IPS-20b (cell line): ENCODE results near the gene RBFA.

Experiments used
- H3K27ac ChIP-seq: one replicate; pipeline ENCODE4 v1.5.1; 2013; ENCODE audit warnings: low read length
- H3K27me3 ChIP-seq: 2 replicates; pipeline ENCODE4 v1.6.1; 2013; ENCODE audit warnings: mild to moderate bottlenecking, low read length, inconsistent platforms; ENCODE audit not compliant: insufficient read depth
- H3K36me3 ChIP-seq: 2 replicates; pipeline ENCODE4 v1.6.1; 2013; ENCODE audit warnings: low read depth, mild to moderate bottlenecking, inconsistent platforms, low read length, moderate library complexity; ENCODE audit not compliant: insufficient read depth
- H3K4me1 ChIP-seq: 2 replicates; pipeline ENCODE4 v1.6.1; 2013; ENCODE audit warnings: mild to moderate bottlenecking, control low read depth, inconsistent platforms, low read length, moderate library complexity; ENCODE audit not compliant: insufficient read depth
- H3K4me3 ChIP-seq: 2 replicates; pipeline ENCODE4 v1.5.1; 2013; ENCODE audit warnings: mild to moderate bottlenecking, low read length, inconsistent platforms
- H3K9ac ChIP-seq: 2 replicates; pipeline ENCODE4 v1.6.1; 2013; ENCODE audit warnings: low read depth, mild to moderate bottlenecking, inconsistent platforms, low read length, moderate library complexity
- H3K9me3 ChIP-seq: 2 replicates; pipeline ENCODE4 v1.6.1; 2013; ENCODE audit warnings: mild to moderate bottlenecking, low read depth, low read length, inconsistent platforms; ENCODE audit not compliant: insufficient read depth

Gene RBFA

GRCh38 chr18:80046961-80047541, 12.8 kb downstream of the RBFA start:
- peaks cover 65% of the 10 kb centered on the region for H3K36me3 ChIP-seq

GRCh38 chr18:80050797-80051196, 16.6 kb downstream of the RBFA start:
- Histone ChIP-seq H3K9ac (no peak overlapping the region), H3K36me3 (peaks cover 52% of the 10 kb centered on the region), H3K4me1 (no peaks in the 10 kb centered on the region), H3K9me3 (peaks cover 65% of the 10 kb centered on the region), H3K27me3 (no peaks in the 10 kb centered on the region), H3K4me3 (no peak overlapping the region), H3K27ac (no peak overlapping the region)

More at GRCh38 chr18:80046961-80047541, 12.8 kb downstream of the RBFA start:
- no peak overlapping the region for H3K4me3 ChIP-seq
- H3K4me1 ChIP-seq = no peaks in the 10 kb centered on the region
- H3K9me3 ChIP-seq = peaks cover 28% of the 10 kb centered on the region
- H3K27me3 ChIP-seq = no peaks in the 10 kb centered on the region
- no peak overlapping the region for H3K9ac ChIP-seq
- no peak overlapping the region for H3K27ac ChIP-seq

GRCh38 chr18:80056095-80056494, 21.9 kb downstream of the RBFA start:
- H3K27ac ChIP-seq = no peak overlapping the region

GRCh38 chr18:80059945-80060344, 25.7 kb downstream of the RBFA start:
- H3K27me3 ChIP-seq = no peaks in the 10 kb centered on the region
- H3K9me3 ChIP-seq = peaks cover 62% of the 10 kb centered on the region
- H3K9ac ChIP-seq = no peak overlapping the region
- no peak overlapping the region for H3K27ac ChIP-seq
- H3K36me3 ChIP-seq = no peaks in the 10 kb centered on the region
- no peaks in the 10 kb centered on the region for H3K4me1 ChIP-seq
- H3K4me3 ChIP-seq = no peak overlapping the region

More at GRCh38 chr18:80056095-80056494, 21.9 kb downstream of the RBFA start:
- H3K36me3 ChIP-seq = peaks cover 9% of the 10 kb centered on the region; the same call in 1 of the 2 replicates
- peaks cover 74% of the 10 kb centered on the region for H3K9me3 ChIP-seq
- no peaks in the 10 kb centered on the region for H3K27me3 ChIP-seq
- H3K4me3 ChIP-seq = no peak overlapping the region
- no peak overlapping the region for H3K9ac ChIP-seq
- no peaks in the 10 kb centered on the region for H3K4me1 ChIP-seq

- Histone ChIP-seq H3K27ac (no peak overlapping the region), H3K9ac (no peak overlapping the region), H3K4me3 (no peak overlapping the region), H3K36me3 (no peaks in the 10 kb centered on the region), H3K4me1 (no peaks in the 10 kb centered on the region), H3K9me3 (peaks cover 25% of the 10 kb centered on the region), H3K27me3 (no peaks in the 10 kb centered on the region)
Observed at GRCh38 chr18:80065705-80066104, 31.5 kb downstream of the RBFA start.

- Histone ChIP-seq H3K4me1 (no peaks in the 10 kb centered on the region), H3K4me3 (no peak overlapping the region), H3K9ac (no peak overlapping the region)
Observed at GRCh38 chr18:80067321-80067720, 33.1 kb downstream of the RBFA start.

GRCh38 chr18:80067897-80068296, 33.7 kb downstream of the RBFA start:
- Histone ChIP-seq H3K4me3 (no peak overlapping the region), H3K27ac (no peak overlapping the region), H3K27me3 (no peaks in the 10 kb centered on the region)

More at GRCh38 chr18:80067321-80067720, 33.1 kb downstream of the RBFA start:
- Histone ChIP-seq H3K36me3 (no peaks in the 10 kb centered on the region), H3K27ac (no peak overlapping the region), H3K9me3 (peaks cover 15% of the 10 kb centered on the region), H3K27me3 (no peaks in the 10 kb centered on the region)

DNA sequence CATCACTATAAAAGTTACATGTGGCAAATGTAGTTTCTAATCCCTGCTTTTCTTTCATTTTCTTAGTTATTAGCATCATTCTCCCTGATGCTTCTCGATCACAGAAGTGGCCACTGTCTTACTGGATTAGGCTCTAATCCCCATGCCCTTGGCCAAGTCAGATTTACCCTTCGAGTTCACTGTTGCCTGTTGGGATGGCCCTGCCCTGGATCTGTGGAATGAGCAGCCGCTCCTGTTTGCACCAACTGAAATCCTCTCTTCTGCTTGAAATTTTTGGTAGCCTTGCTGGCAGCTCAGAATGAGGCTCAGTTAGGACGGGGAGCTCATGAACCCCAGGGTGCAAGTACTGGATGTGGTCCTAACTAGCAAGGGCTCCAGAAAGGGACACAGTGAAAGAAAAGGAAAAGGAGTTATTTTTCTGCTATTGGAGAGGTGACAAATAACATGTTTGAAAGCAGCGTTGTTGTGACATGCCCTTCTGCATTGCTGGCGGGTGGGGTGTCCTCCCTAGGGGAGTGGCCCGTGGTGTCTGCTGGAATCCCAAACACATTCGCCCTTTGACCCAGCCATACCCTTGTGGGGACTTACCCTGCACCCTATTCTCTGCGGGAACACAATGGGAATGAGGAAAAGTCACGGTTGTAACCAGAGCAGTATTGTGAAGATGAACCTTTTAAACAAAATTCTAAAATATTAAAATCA, 34.5 kb downstream of the RBFA start:
- Histone ChIP-seq H3K4me3 (no peak overlapping the region), H3K9me3 (peaks cover 7% of the 10 kb centered on the region; the same call in 1 of the 2 replicates), H3K36me3 (no peaks in the 10 kb centered on the region), H3K4me1 (no peaks in the 10 kb centered on the region), H3K27ac (no peak overlapping the region), H3K27me3 (no peaks in the 10 kb centered on the region), H3K9ac (no peak overlapping the region)

More at GRCh38 chr18:80067897-80068296, 33.7 kb downstream of the RBFA start:
- H3K9ac ChIP-seq = no peak overlapping the region
- H3K36me3 ChIP-seq = no peaks in the 10 kb centered on the region
- no peaks in the 10 kb centered on the region for H3K4me1 ChIP-seq
- peaks cover 10% of the 10 kb centered on the region; the same call in 1 of the 2 replicates for H3K9me3 ChIP-seq

GRCh38 chr18:80070825-80071224, 36.6 kb downstream of the RBFA start:
- H3K4me3 ChIP-seq = no peak overlapping the region
- no peaks in the 10 kb centered on the region for H3K9me3 ChIP-seq
- H3K27ac ChIP-seq = no peak overlapping the region
- H3K4me1 ChIP-seq = no peaks in the 10 kb centered on the region
- H3K36me3 ChIP-seq = no peaks in the 10 kb centered on the region
- no peaks in the 10 kb centered on the region for H3K27me3 ChIP-seq
- H3K9ac ChIP-seq = no peak overlapping the region

DNA sequence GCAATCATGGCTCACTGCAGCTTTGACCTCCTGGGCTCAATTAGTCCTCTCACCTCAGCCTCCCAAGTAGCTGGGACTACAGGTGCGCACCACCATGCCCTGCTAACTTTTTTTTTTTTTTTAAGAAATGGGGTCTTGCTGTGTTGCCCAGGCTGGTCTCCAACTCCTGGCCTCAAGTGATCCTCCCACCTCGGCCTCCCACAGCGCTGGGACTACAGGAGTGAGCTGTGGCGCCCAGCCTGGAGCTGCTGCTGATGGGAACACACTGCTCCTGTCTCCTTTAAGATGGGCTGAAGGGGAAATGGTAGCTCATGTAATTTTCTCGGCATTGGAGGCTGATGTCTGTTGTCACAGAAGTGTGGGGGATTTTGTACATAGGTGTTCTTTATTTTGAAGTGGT, 39.9 kb downstream of the RBFA start:
- no peaks in the 10 kb centered on the region for H3K36me3 ChIP-seq
- no peaks in the 10 kb centered on the region for H3K4me1 ChIP-seq
- no peaks in the 10 kb centered on the region for H3K27me3 ChIP-seq
- no peak overlapping the region for H3K4me3 ChIP-seq
- no peak overlapping the region for H3K9ac ChIP-seq
- no peak overlapping the region for H3K27ac ChIP-seq
- H3K9me3 ChIP-seq = no peaks in the 10 kb centered on the region

DNA sequence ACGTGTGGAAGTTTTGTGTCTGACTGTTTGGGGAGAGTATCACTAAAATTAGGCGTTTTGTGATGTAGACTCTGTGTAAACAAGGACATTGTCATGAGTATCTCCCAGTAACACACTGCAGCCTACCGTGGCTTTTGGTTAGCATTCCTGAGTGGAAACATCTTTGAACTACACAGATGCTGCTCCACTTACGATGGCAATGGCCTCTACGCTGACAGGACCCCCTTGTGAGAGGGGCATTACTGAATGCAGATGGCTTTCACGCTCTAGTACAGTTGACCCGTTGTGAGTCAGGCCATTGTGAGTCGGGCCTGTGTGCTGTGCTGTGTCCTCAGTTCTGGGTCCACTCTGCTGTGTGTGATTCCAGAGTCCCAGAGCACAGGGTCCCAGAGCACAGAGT, 40.5 kb downstream of the RBFA start:
- Histone ChIP-seq H3K4me3 (no peak overlapping the region), H3K27ac (no peak overlapping the region), H3K27me3 (no peaks in the 10 kb centered on the region), H3K9me3 (no peaks in the 10 kb centered on the region), H3K9ac (no peak overlapping the region), H3K4me1 (no peaks in the 10 kb centered on the region), H3K36me3 (no peaks in the 10 kb centered on the region)

- no peaks in the 10 kb centered on the region for H3K27me3 ChIP-seq
Observed at GRCh38 chr18:80075940-80076339, 41.7 kb downstream of the RBFA start.

More at GRCh38 chr18:80075940-80076339, 41.7 kb downstream of the RBFA start:
- H3K9ac ChIP-seq = no peak overlapping the region
- no peaks in the 10 kb centered on the region for H3K9me3 ChIP-seq
- no peaks in the 10 kb centered on the region for H3K4me1 ChIP-seq
- no peak overlapping the region for H3K27ac ChIP-seq
- no peaks in the 10 kb centered on the region for H3K36me3 ChIP-seq
- no peak overlapping the region for H3K4me3 ChIP-seq
